Natural killer cell (primary cell): Measurements from ENCODE around the gene WDR90. TPM values are rescaled to one million over a fixed set of nuclear protein-coding genes. Genes with fewer than 3 reads are reported as not detected.

Experiments
- ATAC-seq, 3 donors: fragments of 150-1000 bp in 2 of 3; fragments of 200-7000 bp in 1 of 3; cut with Tn5 transposase; 1 replicate in 1 of 3; 2 replicates in 2 of 3; pipeline ENCODE4 v1.10.0; 2021; ENCODE audit warnings: mild to moderate bottlenecking in 2 of 3, moderate library complexity in 2 of 3
- DNase-seq, 2 donors: peaks; one replicate each; pipeline versions ENCODE4 v3.0.0 to v3.0.0-alpha.2; 2013 to 2021; ENCODE audit warnings: mixed read lengths in 1 of 2
- H3K27ac ChIP-seq: one replicate; pipeline ENCODE4 v1.5.1; 2013; ENCODE audit warnings: mild to moderate bottlenecking, low read length
- H3K27me3 ChIP-seq: one replicate; pipeline ENCODE4 v1.6.1; 2013; ENCODE audit warnings: low read length; ENCODE audit not compliant: control insufficient read depth, insufficient read depth
- H3K36me3 ChIP-seq: one replicate; pipeline ENCODE4 v1.6.1; 2013; ENCODE audit warnings: low read length; ENCODE audit not compliant: control insufficient read depth, insufficient read depth
- H3K4me1 ChIP-seq: one replicate; pipeline ENCODE4 v1.6.1; 2013; ENCODE audit warnings: low read length; ENCODE audit not compliant: control insufficient read depth, insufficient read depth
- H3K4me3 ChIP-seq: one replicate; pipeline ENCODE4 v1.5.1; 2013; ENCODE audit warnings: low read length
- H3K9me3 ChIP-seq: one replicate; pipeline ENCODE4 v1.6.1; 2013; ENCODE audit warnings: low read length; ENCODE audit not compliant: control insufficient read depth, insufficient read depth
- H3K27ac Mint-ChIP-seq, 2 donors: one replicate each; pipeline ENCODE4 v1.8.0; 2022; ENCODE audit warnings: mild to moderate bottlenecking in 2 of 2, mixed read lengths in 2 of 2, moderate library complexity in 1 of 2
- H3K27me3 Mint-ChIP-seq, 2 donors: one replicate each; pipeline ENCODE4 v1.8.0; 2022; ENCODE audit warnings: low read depth in 2 of 2, mixed read lengths in 2 of 2
- H3K36me3 Mint-ChIP-seq: one replicate; pipeline ENCODE4 v1.8.0; 2022; ENCODE audit warnings: mixed read lengths
- H3K4me1 Mint-ChIP-seq, 2 donors: one replicate each; pipeline ENCODE4 v1.8.0; 2022; ENCODE audit warnings: mixed read lengths in 2 of 2
- H3K4me3 Mint-ChIP-seq: one replicate; pipeline ENCODE4 v1.8.0; 2022; ENCODE audit warnings: mild to moderate bottlenecking, moderate library complexity, mixed read lengths
- H3K9me3 Mint-ChIP-seq, 2 donors: one replicate each; pipeline ENCODE4 v1.8.0; 2022; ENCODE audit warnings: mixed read lengths in 2 of 2
- WGBS: methylation state at CpG from one replicate; pipeline ENCODE4 v1.1.7; 2013; ENCODE audit warnings: missing lambda C conversion rate; ENCODE audit not compliant: insufficient coverage; 5-methylcytosine and 5-hydroxymethylcytosine counted together
- intact Hi-C: fragments of 100-400 bp; cut with micrococcal nuclease; formaldehyde crosslinking; loops from one replicate; pipeline ENCODE4 v1.14.2; 2022
- total RNA-seq, 4 donors: library from RNA; stranded (reverse); fragments of 120-200 nt in 1 of 4; gene quantifications; one replicate each; pipeline versions ENCODE4 v1.2.3 to v1.2.4, GENCODE V29; 2013 to 2022
- TF ChIP-seq, protein P1 (sequence below): fragments of 200-600 bp; IDR thresholded peaks from one replicate; pipeline ENCODE4 v1.8.0; 2022; ENCODE audit warnings: antibody characterized with exemption

WDR90 gene
- total RNA-seq, 3 donors from 2014 or later (not counting 1 experiment from before 2014, with no cell fraction given): 16.7 to 22.8 (median 20.2) TPM

DNA sequence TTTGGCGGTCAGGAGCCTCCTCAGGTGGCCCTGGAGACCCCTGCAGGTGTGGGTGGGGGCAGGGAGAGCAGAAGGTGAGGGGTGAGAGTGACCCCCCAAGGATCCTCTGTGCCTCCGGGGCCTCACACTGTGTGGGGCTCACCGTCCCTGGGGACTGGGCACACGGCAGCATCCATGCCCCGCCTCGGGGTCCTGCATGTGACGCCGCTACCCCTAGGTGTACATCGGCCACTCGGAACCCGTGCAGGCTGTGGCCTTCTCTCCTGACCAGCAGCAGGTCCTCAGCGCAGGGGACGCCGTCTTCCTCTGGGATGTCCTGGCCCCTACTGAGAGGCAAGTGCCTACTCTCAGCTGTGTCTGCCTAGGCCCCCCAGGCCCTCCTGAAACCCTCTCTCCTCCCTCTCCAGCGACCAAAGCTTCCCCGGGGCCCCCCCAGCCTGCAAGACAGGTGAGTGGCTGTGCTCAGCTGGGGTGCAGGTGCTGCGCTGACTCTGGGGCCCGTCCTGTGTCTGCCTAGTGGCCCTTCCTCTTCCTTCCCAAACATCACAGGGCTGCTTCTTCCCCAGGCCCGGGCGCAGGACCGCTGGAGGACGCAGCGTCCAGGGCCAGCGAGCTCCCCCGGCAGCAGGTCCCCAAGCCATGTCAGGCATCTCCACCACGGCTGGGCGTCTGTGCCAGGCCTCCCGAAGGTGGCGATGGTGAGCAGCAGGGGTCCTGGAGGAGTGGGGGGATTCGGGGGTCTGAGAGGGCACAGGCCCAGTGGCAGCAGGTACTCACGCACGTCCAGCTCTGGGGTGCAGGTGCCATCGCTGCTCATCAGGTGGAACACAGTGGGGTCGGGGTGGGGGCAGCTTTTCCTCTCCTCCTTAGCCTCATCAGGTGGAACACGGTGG is 9.8 kb downstream of the WDR90 start:
- Mint-ChIP-seq H3K27me3 (no peaks in the 10 kb centered on the region), H3K27ac (no peak overlapping the region), H3K4me3 (no peak overlapping the region), H3K4me1 (peaks cover 4 to 13% of the 10 kb centered on the region in 2 donors), H3K36me3 (no peaks in the 10 kb centered on the region), H3K9me3 (no peaks in the 10 kb centered on the region)
- Histone ChIP-seq H3K27me3 (no peaks in the 10 kb centered on the region), H3K27ac (no peak overlapping the region), H3K9me3 (no peaks in the 10 kb centered on the region), H3K4me1 (peaks cover 18% of the 10 kb centered on the region), H3K36me3 (no peaks in the 10 kb centered on the region), H3K4me3 (no peak overlapping the region)
- ATAC-seq (no peak), DNase-seq (no peak)
- TF ChIP-seq, protein P1, sequence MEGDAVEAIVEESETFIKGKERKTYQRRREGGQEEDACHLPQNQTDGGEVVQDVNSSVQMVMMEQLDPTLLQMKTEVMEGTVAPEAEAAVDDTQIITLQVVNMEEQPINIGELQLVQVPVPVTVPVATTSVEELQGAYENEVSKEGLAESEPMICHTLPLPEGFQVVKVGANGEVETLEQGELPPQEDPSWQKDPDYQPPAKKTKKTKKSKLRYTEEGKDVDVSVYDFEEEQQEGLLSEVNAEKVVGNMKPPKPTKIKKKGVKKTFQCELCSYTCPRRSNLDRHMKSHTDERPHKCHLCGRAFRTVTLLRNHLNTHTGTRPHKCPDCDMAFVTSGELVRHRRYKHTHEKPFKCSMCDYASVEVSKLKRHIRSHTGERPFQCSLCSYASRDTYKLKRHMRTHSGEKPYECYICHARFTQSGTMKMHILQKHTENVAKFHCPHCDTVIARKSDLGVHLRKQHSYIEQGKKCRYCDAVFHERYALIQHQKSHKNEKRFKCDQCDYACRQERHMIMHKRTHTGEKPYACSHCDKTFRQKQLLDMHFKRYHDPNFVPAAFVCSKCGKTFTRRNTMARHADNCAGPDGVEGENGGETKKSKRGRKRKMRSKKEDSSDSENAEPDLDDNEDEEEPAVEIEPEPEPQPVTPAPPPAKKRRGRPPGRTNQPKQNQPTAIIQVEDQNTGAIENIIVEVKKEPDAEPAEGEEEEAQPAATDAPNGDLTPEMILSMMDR: no peak
- intact Hi-C loops: no loop called here
- 96% methylated on average over 35 of the region's 35 CpGs for WGBS

GRCh38 chr16:659618-660017 is 10.5 kb downstream of the WDR90 start:
- TF ChIP-seq, protein P1: no peak
- DNase-seq (no peak), ATAC-seq (no peak)
- H3K4me3 ChIP-seq: no peak overlapping the region
- Mint-ChIP-seq H3K27ac (no peak overlapping the region), H3K27me3 (no peaks in the 10 kb centered on the region), H3K36me3 (no peaks in the 10 kb centered on the region), H3K9me3 (no peaks in the 10 kb centered on the region), H3K4me1 (peaks cover 4 to 13% of the 10 kb centered on the region in 2 donors), H3K4me3 (no peak overlapping the region)
- peaks cover 18% of the 10 kb centered on the region for H3K4me1 ChIP-seq
- H3K36me3 ChIP-seq: no peaks in the 10 kb centered on the region
- H3K9me3 ChIP-seq: no peaks in the 10 kb centered on the region
- H3K27ac ChIP-seq: no peak overlapping the region
- WGBS: 87% methylated on average over 20 of the region's 20 CpGs
- H3K27me3 ChIP-seq: no peaks in the 10 kb centered on the region
- intact Hi-C loops: loop anchor here (5.0 kb wide), 1 partner anchor 267 kb away; no protein-coding TSS in a partner anchor

DNA sequence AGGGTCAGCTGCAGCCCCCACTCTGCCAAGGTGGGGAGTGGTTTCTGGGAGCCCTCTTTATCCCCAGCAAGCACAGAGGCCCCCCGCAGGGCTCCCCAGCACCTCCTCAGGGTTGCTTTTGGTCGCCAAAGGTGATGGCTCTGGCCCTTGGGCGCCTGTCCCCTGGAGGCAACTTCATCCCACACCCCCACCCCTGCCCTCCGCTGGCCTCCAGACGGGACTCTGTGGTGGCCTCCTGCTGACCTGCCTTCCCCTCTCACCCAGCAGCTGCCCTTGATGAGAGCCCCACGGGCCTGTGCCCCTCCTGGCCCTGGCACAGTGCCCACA is 10.9 kb downstream of the WDR90 start:
- Histone ChIP-seq H3K4me1 (peaks cover 18% of the 10 kb centered on the region), H3K27ac (peak overlapping the region; percentile 37), H3K36me3 (no peaks in the 10 kb centered on the region), H3K27me3 (no peaks in the 10 kb centered on the region), H3K4me3 (no peak overlapping the region), H3K9me3 (no peaks in the 10 kb centered on the region)
- H3K27ac Mint-ChIP-seq: peak overlapping the region in 1 of 2 donors; percentile 27
- DNase-seq (no peak), ATAC-seq (no peak)
- intact Hi-C loops: loop anchor here (5.0 kb wide), 1 partner anchor 268 kb away; no protein-coding TSS in a partner anchor
- no peaks in the 10 kb centered on the region for H3K36me3 Mint-ChIP-seq
- no peaks in the 10 kb centered on the region for H3K27me3 Mint-ChIP-seq
- WGBS: 65% methylated on average over 6 of the region's 6 CpGs
- TF ChIP-seq, protein P1: no peak
- no peaks in the 10 kb centered on the region for H3K9me3 Mint-ChIP-seq
- no peak overlapping the region for H3K4me3 Mint-ChIP-seq
- H3K4me1 Mint-ChIP-seq: peaks cover 4 to 13% of the 10 kb centered on the region in 2 donors
